Pancreas (tissue), 10 donors: Measurements from ENCODE around the gene WWTR1. TPM values are rescaled to one million over a fixed set of nuclear protein-coding genes. Genes with fewer than 3 reads are reported as not detected.

ENCODE experiments used
- ATAC-seq, 4 donors: fragments of 200-7000 bp; cut with Tn5 transposase; one replicate each; pipeline versions ENCODE4 v1.8.0 to v1.9.1; 2020; ENCODE audit warnings: mild to moderate bottlenecking in 4 of 4, moderate library complexity in 4 of 4
- DNase-seq, 6 donors: peaks; one replicate each; pipeline ENCODE4 v3.0.0-alpha.2; 2020
- FAIRE-seq: peaks from 2 replicates; lab custom pipeline; 2012; peaks lifted over from hg19 to GRCh38; lab: Jason Lieb, UNC
- H3K27ac ChIP-seq, 4 donors: fragments of 200-600 bp; sonication (generic); 1 replicate in 3 of 4; 2 replicates in 1 of 4; pipeline versions ENCODE4 v1.5.0 to v1.8.0; 2020
- H3K27me3 ChIP-seq, 4 donors: fragments of 200-600 bp; one replicate each; pipeline ENCODE4 v1.8.0; 2021
- H3K36me3 ChIP-seq, 3 donors: fragments of 200-600 bp; sonication (generic) in 1 of 3; one replicate each; pipeline versions ENCODE4 v1.5.0 to v1.8.0; 2020 to 2021
- H3K4me1 ChIP-seq, 3 donors: fragments of 200-600 bp; one replicate each; pipeline ENCODE4 v1.8.0; 2021
- H3K4me3 ChIP-seq, 4 donors: fragments of 200-600 bp; sonication (generic) in 2 of 4; one replicate each; pipeline versions ENCODE4 v1.5.0 to v1.8.0; 2020 to 2021
- H3K9me3 ChIP-seq, 4 donors: fragments of 200-600 bp; one replicate each; pipeline ENCODE4 v1.8.0; 2021
- CTCF ChIP-seq, 4 donors: fragments of 200-600 bp; sonication (generic) in 3 of 4; IDR thresholded peaks; one replicate each; pipeline versions ENCODE4 v1.5.0 to v1.8.0; 2021; ENCODE audit warnings: antibody characterized with exemption in 4 of 4
- WGBS, 2 donors: extraction: QIAGEN DNeasy Blood & Tissue Kit; methylation state at CpG; one replicate each; pipeline ENCODE4 v1.1.7; 2013; 5-methylcytosine and 5-hydroxymethylcytosine counted together
- intact Hi-C, 3 donors: fragments of 100-400 bp; cut with DNase I; formaldehyde crosslinking; loops; one replicate each; pipeline versions ENCODE4 v1.11.1 to v1.14.2; 2022
- polyA plus RNA-seq, 2 donors: library from polyadenylated mRNA; stranded (reverse); fragments of 200-250 nt; gene quantifications; one replicate each; pipeline ENCODE4 v1.2.3, GENCODE V29; 2013
- total RNA-seq, 6 donors: library from RNA; stranded (reverse); fragmentation: NEBNext Ultra II Directional in 4 of 6; extraction: Animal tissue kit (Norgen Biotek cat#: 25700) in 4 of 6; gene quantifications; one replicate each; pipeline versions ENCODE4 v1.2.1 to v1.2.4, GENCODE V29; 2021 to 2023
- donor health status: healthy with polysubstance abuse.
- donor health status: DM: no; HTN: no; CAD: no; lungs with moderate emphysema.
- donor health status: DM: no; HTN: no; CAD: no.
- donor health status: control.
- donor health status: control.
- donor health status: Bipolar disorder and iron deficiency.
- donor health status: DM: yes; HTN: yes; CAD: no.
- donor health status: DM: no; HTN: no; CAD: no.
- donor health status: DM: no; HTN: no; CAD: no.
- donor health status: DM: yes; HTN: yes; CAD: no.

WWTR1 gene
- total and polyA plus RNA-seq, 8 donors, result 18.9 to 47.0 (median 23.7) TPM

DNA sequence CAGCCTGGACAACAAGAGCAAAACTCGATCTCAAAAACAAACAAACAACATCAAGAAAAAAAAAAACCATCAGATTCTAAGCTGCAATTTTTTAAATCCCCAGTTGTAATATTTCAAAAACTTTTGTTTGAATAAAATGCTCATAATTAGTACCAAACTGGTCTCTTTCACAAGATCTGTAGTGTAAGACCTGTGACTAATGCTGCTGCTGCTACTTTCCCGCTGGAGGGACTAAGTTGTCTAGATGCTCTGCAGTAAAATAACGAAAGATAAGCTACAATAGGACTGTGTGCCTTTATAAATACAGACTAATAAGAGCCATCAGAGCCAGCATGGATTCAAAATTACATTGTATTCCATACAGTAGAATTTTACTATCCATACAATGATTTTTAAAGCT, 137.9 kb downstream of the WWTR1 start:
- 57 to 60% methylated on average over 3 of the region's 3 CpGs for WGBS, 2 donors
- ATAC-seq (no peak), FAIRE-seq (no peak), DNase-seq (no peak)
- Histone ChIP-seq H3K27me3 (no peaks in the 10 kb centered on the region), H3K4me1 (peaks cover 7 to 17% (median 8%) of the 10 kb centered on the region in 3 donors), H3K4me3 (no peak overlapping the region), H3K27ac (no peak overlapping the region), H3K36me3 (peaks cover 0 to 5% (median 0%) of the 10 kb centered on the region in 3 donors), H3K9me3 (no peaks in the 10 kb centered on the region)
- no peak for TF ChIP-seq CTCF (IDR thresholded peaks at IDR 0.05)
- intact Hi-C loops, result loop anchor here in 1 of 3 donors (10.0 kb wide), 2 partner anchors 135 to 195 kb away; partner anchors contain the start of gene WWTR1

GRCh38 chr3:149516920-149517319, 140.9 kb downstream of the WWTR1 start:
- H3K4me3 ChIP-seq, result peak overlapping the region in 1 of 4 donors; percentile 1
- H3K9me3 ChIP-seq, result no peaks in the 10 kb centered on the region
- DNase-seq (no peak), ATAC-seq (peak in 2 of 4 donors; percentile 47 to 66), FAIRE-seq (no peak)
- H3K4me1 ChIP-seq, result peaks cover 7 to 17% (median 13%) of the 10 kb centered on the region in 3 donors
- intact Hi-C loops, result loop anchor here in 1 of 3 donors (10.0 kb wide), 1 partner anchor 198 kb away; no protein-coding TSS in a partner anchor
- H3K27me3 ChIP-seq, result no peaks in the 10 kb centered on the region
- no peak for TF ChIP-seq CTCF (IDR thresholded peaks at IDR 0.05)
- H3K36me3 ChIP-seq, result no peaks in the 10 kb centered on the region
- 10 to 13% methylated on average over 1 of the region's 1 CpG for WGBS, 2 donors
- H3K27ac ChIP-seq, result no peak overlapping the region

DNA sequence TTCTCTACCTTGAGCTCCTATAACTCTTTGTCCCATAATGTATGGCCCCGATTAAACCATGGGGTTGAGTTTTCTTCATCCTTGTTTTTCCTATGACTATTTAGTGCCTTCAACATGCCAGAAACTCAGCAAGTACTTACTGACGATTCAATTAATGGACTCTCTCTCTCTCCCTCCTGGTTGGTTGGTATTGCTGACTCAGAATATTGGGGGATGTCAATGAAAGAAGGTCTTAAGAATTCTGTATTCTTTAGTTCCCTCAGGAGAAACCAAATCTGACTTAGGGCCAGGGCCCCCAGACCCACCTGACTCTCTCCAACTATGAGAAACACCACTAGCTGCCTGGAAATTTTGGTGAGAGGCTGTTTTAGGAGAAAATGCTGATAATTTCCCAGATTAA, 142.6 kb downstream of the WWTR1 start:
- intact Hi-C loops, result loop anchor here in 1 of 3 donors (10.0 kb wide), 1 partner anchor 200 kb away; no protein-coding TSS in a partner anchor
- 78 to 84% methylated on average over 2 of the region's 2 CpGs for WGBS, 2 donors

GRCh38 chr3:149514471-149514870, 143.4 kb downstream of the WWTR1 start:
- no peaks in the 10 kb centered on the region for H3K36me3 ChIP-seq
- no peaks in the 10 kb centered on the region for H3K9me3 ChIP-seq
- 88 to 94% methylated on average over 2 of the region's 2 CpGs for WGBS, 2 donors
- FAIRE-seq (no peak), DNase-seq (no peak), ATAC-seq (no peak)
- no peak for TF ChIP-seq CTCF (IDR thresholded peaks at IDR 0.05)
- intact Hi-C loops, result loop anchor here in 1 of 3 donors (10.0 kb wide), 1 partner anchor 200 kb away; no protein-coding TSS in a partner anchor
- no peak overlapping the region for H3K4me3 ChIP-seq
- H3K4me1 ChIP-seq, result peaks cover 7 to 17% (median 13%) of the 10 kb centered on the region in 3 donors
- H3K27ac ChIP-seq, result no peak overlapping the region
- no peaks in the 10 kb centered on the region for H3K27me3 ChIP-seq

More for the DNA sequence above, 142.6 kb downstream of the WWTR1 start:
- Histone ChIP-seq H3K36me3 (no peaks in the 10 kb centered on the region), H3K27me3 (no peaks in the 10 kb centered on the region), H3K27ac (no peak overlapping the region), H3K9me3 (no peaks in the 10 kb centered on the region), H3K4me3 (no peak overlapping the region), H3K4me1 (peaks cover 7 to 17% (median 13%) of the 10 kb centered on the region in 3 donors)
- ATAC-seq, result no peak
- TF ChIP-seq CTCF (IDR thresholded peaks at IDR 0.05), result no peak
- FAIRE-seq, result no peak
- no peak for DNase-seq
